Activated T-cell treated with anti-CD3 and anti-CD28 coated beads for 4 hours (primary cell): ENCODE measurements around the gene AUTS2.

Experiments
- DNase-seq: peaks from one replicate; pipeline ENCODE4 v3.0.0-alpha.2; 2020

Gene AUTS2

GRCh38 chr7:70374772-70375533 is 776.7 kb downstream of the AUTS2 start:
- no peak for DNase-seq

- DNase-seq = no peak
These were observed 778.3 kb downstream of the AUTS2 start for GRCh38 chr7:70376561-70377031.

GRCh38 chr7:70377957-70378356 is 779.7 kb downstream of the AUTS2 start:
- DNase-seq = no peak

DNA sequence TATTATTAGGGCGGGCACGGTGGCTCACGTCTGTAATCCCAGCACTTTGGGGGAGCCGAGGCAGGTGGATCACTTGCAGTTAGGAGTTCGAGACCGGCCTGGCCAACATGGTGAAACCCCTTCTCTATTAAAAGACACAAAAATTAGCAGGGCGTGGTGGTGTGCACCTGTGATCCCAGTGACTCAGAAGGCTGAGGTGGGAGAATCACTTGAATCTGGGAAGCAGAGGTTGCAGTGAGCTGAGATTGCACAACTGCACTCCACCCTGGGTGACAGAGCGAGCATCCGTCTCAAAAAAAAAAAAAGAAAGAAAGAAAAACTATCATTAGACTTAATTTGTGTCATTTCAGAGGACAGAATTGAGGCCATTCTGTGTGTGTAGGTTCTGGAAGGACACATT is 780.9 kb downstream of the AUTS2 start:
- no peak for DNase-seq

GRCh38 chr7:70380421-70381015 is 782.2 kb downstream of the AUTS2 start:
- DNase-seq = no peak

GRCh38 chr7:70383066-70383782 is 784.9 kb downstream of the AUTS2 start:
- DNase-seq = no peak

- DNase-seq = no peak
These were observed 785.7 kb downstream of the AUTS2 start for GRCh38 chr7:70384024-70384423.

DNA sequence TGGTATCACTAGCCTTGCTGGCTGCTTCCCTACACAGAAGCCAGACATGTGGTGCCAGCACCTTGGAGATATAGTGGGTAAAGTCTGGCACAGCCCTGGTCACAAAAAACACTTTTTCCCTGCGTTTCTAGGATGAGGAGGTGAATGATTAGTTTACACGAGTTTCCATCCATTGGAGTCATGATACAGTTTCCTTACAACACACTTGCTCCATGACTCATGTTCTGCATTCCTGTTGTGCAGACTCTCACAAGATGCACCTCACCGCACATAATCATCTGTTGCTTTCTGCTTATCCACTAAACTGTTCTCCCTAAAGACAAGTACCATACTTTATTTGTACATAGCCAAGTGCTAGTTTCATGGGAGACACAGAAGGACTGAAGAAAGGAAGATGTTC is 786.6 kb downstream of the AUTS2 start:
- DNase-seq = no peak

DNA sequence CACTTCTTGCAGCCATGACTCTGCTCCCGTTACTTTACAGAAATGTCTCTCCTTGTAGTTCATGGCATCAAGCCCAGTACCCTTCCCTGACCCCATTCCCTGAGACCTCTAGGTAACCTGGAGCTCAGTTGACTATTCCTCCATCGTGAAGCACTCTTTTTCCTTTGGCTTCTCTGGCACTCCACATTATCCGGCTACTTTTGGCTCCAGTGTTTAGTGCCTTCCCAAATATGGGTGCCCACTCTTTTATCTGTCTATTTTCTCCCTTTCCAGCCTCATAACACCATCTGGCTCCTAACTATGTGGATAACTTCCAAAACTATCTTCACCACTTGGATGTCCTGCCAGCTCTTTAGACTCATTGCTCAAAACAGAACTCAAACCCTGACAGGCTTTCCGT is 788.9 kb downstream of the AUTS2 start:
- no peak for DNase-seq

DNA sequence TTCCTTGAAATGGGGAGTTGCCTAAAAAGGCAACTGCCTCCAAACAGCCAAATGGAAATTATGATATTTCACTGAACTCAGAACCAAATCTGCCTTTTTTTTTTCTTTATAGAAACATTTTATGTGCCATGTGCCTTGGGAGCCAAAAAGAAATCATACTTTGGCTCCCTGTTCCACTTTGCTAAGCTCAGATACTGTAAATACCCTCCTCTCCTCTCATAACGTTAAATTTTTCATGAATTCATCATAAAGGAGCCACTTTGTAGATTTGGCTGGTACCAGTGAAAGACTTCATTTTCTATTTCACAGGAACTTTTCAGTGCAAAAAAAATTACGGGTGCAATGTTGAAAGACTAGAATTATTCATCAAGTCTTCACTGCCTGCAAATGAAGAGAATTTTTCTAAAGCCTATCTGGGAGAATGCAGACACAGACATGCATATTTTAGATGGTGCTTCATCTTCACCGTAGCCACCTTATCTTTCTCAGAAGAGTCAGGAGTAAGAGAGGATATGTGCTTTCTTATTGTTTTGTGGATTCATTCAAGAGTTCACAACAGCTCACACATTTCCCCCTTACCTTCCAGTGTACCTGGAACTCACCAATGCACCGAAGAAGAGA is 791.4 kb downstream of the AUTS2 start:
- no peak for DNase-seq

- DNase-seq = no peak
These were observed 792.0 kb downstream of the AUTS2 start for GRCh38 chr7:70390251-70390650.

DNA sequence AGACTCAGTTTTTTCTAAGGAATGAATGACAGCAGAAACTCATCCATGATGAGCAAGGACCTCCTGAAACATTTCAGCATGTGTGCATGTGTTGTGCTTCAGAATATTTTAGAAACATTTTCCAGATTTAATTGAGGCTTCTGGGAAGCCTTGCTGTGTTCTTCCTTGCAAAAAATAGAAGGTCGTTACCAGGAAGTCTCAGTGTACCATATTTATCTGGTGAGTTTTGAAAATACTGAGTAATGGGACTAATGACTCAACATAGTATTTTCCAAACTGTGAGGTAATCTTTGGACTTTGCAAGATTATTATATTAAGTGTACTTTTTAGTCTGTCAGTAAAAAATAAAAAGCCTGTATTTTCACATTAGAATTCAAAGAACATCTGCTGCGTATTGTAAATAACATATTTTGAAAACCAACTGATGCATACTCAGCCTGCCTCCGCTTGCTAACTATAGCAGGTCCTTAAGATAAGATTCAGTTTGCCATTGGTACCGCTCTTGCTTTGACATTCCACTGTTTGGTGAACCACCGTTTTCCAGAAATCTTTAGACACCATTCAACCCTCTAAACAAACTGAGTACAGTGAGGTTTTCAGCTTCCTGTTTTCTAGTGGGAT is 794.1 kb downstream of the AUTS2 start:
- DNase-seq = no peak

DNA sequence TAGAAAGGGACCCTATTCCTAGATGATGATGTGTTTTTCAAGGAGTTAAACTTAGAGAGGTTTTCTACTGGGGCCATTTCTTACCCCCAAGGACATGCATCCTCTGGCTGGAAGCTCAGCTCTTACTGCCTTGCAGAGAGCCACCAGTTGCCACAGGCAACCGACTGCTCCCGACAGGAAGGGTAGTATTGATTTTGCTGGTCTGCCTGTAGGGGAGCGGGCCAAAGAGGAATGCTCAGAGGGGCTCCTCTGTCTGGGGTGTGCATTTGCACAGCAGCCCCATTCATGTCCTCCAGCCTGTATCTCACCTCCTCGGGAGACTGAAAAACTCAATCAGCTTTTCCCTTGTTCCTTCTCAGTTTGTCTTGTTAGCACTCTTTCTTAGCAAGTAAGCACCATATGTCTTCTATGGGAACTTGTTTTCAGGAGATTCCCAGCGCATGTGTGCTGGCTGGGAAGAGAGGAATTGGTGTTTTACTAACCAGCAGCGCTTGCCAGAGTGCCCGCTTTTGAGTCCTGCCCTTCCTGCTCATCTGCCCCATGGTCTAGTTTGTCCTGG is 794.7 kb downstream of the AUTS2 start:
- DNase-seq = no peak

GRCh38 chr7:70393956-70394355 is 795.7 kb downstream of the AUTS2 start:
- DNase-seq = no peak

- DNase-seq = no peak
These were observed 802.6 kb downstream of the AUTS2 start for GRCh38 chr7:70400829-70401380.

- no peak for DNase-seq
These were observed 803.8 kb downstream of the AUTS2 start for GRCh38 chr7:70402069-70402468.

DNA sequence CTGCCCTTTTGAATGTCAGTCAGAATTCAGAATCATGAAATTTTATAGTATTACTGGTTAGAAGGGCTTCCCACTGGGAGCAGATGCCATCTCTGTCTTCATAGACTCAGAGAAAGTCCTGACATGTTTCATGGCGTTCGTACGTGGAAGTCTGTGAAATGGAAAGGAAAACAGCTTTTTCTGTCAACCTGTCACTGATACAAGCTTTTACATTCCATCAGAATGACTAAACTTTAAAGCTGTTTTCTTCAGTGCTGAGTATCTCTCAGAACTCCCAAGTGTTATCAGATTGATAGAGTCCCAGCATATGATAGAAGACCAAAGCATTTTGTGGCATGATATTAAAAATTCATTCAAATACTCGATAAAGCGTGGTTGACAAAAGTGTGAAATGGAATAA is 807.0 kb downstream of the AUTS2 start:
- DNase-seq = no peak

DNA sequence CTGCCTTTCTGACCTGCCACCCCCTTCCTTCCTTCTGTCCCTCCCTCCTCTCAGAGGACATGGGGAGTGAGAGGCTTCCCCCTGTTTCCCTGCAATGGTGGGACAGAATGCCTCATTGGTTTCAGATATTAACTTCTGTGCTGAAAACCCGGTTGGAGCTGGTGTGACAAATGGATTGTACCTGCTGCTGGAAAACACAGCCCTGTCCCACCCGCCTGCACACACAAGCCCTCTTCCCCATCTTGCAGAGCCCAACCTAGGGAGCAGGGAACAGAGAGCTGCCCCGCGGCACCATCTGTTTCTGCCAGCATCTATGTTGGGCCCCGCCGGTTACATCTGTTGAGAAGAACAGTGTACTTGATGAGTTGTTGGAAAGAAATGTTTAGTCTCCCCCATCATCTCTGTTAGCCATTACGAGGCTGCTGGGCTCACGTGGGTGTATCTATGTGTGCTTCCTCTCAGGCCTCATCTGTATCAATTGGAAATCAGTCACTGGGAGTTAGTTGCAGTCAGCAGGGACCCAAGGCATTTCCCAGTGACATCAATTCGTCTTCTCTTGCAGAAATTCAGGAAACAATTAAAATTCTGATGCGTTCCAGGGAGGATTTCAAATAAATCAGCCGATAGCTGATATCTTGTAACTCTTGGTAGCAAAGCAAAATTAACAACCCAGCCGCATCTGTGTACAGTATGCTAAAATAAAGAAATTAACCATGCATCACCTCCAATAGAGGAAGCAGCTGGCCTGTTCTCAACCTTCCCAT is 808.1 kb downstream of the AUTS2 start:
- DNase-seq = no peak

DNA sequence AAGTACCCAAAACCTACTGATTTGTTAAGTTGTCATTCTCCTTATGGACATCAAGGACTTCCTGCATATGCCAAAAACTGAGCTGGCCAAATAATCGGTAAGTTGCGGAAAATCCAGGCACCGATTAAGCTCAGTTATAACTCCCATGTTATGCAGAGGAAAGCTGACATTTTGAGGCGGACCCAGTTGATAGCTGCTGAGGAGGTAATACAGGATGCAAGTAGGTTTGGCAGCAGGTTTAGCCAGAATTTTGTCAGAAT is 808.6 kb downstream of the AUTS2 start:
- no peak for DNase-seq

DNA sequence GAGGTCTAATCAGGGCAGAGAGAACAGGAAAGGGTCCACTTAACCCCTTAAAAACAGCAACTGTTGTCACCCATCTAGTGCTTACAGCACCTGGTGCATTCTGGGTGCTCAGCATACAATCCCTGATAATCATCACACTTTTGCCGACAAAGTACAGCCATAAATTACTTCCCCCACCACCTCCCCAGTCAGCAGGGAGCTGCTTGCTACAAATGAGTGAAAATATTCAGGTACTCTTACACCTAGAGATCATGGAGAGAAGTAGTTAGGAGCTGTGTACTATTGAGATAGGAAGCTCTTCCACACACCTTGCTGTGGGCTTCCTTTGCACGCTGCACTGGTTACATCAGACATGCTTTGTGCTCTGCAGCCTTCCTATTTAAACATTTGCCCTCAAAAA is 810.2 kb downstream of the AUTS2 start:
- DNase-seq = no peak

- no peak for DNase-seq
These were observed 810.6 kb downstream of the AUTS2 start for GRCh38 chr7:70408891-70409290.
